A549 (cell line): ENCODE results near the gene MYO5C. TPM values are rescaled to one million over a fixed set of nuclear protein-coding genes. Genes with fewer than 3 reads are reported as not detected.

ENCODE experiments used
- ATAC-seq, 2 experiments: fragments of 200-7000 bp in 1 of 2; fragments of >200 bp in 1 of 2; cut with Nextera tagmentation in 1 of 2; cut with Tn5 transposase in 1 of 2; 3 replicates each; pipeline versions ENCODE4 v1.8.0 to v1.9.1; 2018 to 2020; ENCODE audit warnings: mild to moderate bottlenecking in 1 of 2, moderate library complexity in 1 of 2
- CTCF ChIA-PET: fragments of 300-600 bp; sonication (Branson Sonifier 250); formaldehyde crosslinking; extraction: SDS; loops from one replicate; lab custom pipeline; 2021; ENCODE audit warnings: antibody characterized with exemption, inconsistent platforms; lab: Yijun Ruan, JAX
- POLR2A ChIA-PET: fragments of 350-600 bp; formaldehyde crosslinking; extraction: SDS; loops from one replicate; lab custom pipeline; 2021; ENCODE audit warnings: antibody characterized with exemption, inconsistent platforms; lab: Yijun Ruan, JAX
- DNase-seq, 2 experiments: peaks; one replicate each; pipeline versions ENCODE4 v3.0.0 to v3.0.0-alpha.2; 2011 to 2016; ENCODE audit warnings: low read depth in 1 of 2, low spot score in 1 of 2
- FAIRE-seq: peaks from 2 replicates; lab custom pipeline; 2011; peaks lifted over from hg19 to GRCh38; lab: Jason Lieb, UNC
- H3K27ac ChIP-seq, 2 experiments: fragments of >200 bp; sonication (Bioruptor Twin); formaldehyde crosslinking; 3 replicates each; pipeline ENCODE4 v1.5.1; 2016 to 2017
- H3K4me1 ChIP-seq: fragments of >200 bp; sonication (Bioruptor Twin); formaldehyde crosslinking; 3 replicates; pipeline ENCODE4 v1.6.1; 2016
- H3K4me2 ChIP-seq: fragments of >200 bp; sonication (Bioruptor Twin); formaldehyde crosslinking; 3 replicates; pipeline ENCODE4 v1.6.1; 2016
- H3K4me3 ChIP-seq: fragments of >200 bp; sonication (Bioruptor Twin); formaldehyde crosslinking; 3 replicates; pipeline ENCODE4 v1.5.1; 2016
- H3K9me3 ChIP-seq: fragments of >200 bp; sonication (Bioruptor Twin); formaldehyde crosslinking; 3 replicates; pipeline ENCODE4 v1.6.1; 2016
- BHLHE40 ChIP-seq: IDR thresholded peaks from 2 replicates; pipeline ENCODE4 v1.6.1; 2012; ENCODE audit warnings: low read depth, low read length, inconsistent platforms
- CTCF ChIP-seq: fragments of >200 bp; sonication (Bioruptor Twin); formaldehyde crosslinking; IDR thresholded peaks from 3 replicates; pipeline ENCODE4 v1.5.1; 2016
- EHF ChIP-seq: fragments of 250-450 bp; sonication (Bioruptor Pico); IDR thresholded peaks from 2 replicates; pipeline ENCODE4 v1.5.0; 2020; ENCODE audit warnings: mild to moderate bottlenecking
- ESRRA ChIP-seq: fragments of 150-350 bp; IDR thresholded peaks from 2 replicates; pipeline ENCODE4 v1.6.1; 2014; ENCODE audit warnings: mild to moderate bottlenecking, low read length, borderline replicate concordance
- FOSL2 ChIP-seq, 2 experiments: fragments of 450-650 bp in 1 of 2; fragments of >200 bp in 1 of 2; sonication (Bioruptor Twin) in 1 of 2; formaldehyde crosslinking; IDR thresholded peaks; 2 replicates each; pipeline versions ENCODE4 v1.5.0 to v1.6.1; 2016 to 2020; ENCODE audit warnings: mild to moderate bottlenecking in 1 of 2, moderate library complexity in 1 of 2
- FOXS1 ChIP-seq: fragments of 250-450 bp; sonication (Bioruptor Pico); IDR thresholded peaks from 2 replicates; pipeline ENCODE4 v1.5.0; 2020; ENCODE audit warnings: mild to moderate bottlenecking, moderate library complexity
- HMGXB4 ChIP-seq: fragments of 250-450 bp; sonication (Bioruptor Pico); IDR thresholded peaks from 2 replicates; pipeline ENCODE4 v1.5.0; 2021; ENCODE audit warnings: mild to moderate bottlenecking, moderate library complexity, borderline replicate concordance
- HOXB13 ChIP-seq: fragments of 250-450 bp; sonication (Bioruptor Pico); IDR thresholded peaks from 2 replicates; pipeline ENCODE4 v1.5.0; 2020; ENCODE audit warnings: low read depth, mild to moderate bottlenecking, moderate library complexity
- KDM1A ChIP-seq: fragments of 200-600 bp; sonication (generic); IDR thresholded peaks from 2 replicates; pipeline ENCODE4 v1.6.1; 2016; ENCODE audit warnings: low read depth, mild to moderate bottlenecking
- MAX ChIP-seq: IDR thresholded peaks from 2 replicates; pipeline ENCODE4 v1.6.1; 2012
- MYC ChIP-seq: IDR thresholded peaks from 2 replicates; pipeline ENCODE4 v1.6.1; 2012; ENCODE audit warnings: mild to moderate bottlenecking, inconsistent platforms, low read length, improper control_type of control experiment, borderline replicate concordance
- NFE2L2 ChIP-seq: fragments of 150-350 bp; conservative IDR thresholded peaks from 2 replicates; pipeline ENCODE4 v1.6.1; 2014; ENCODE audit warnings: low read length
- RAD21 ChIP-seq, 2 experiments: fragments of >200 bp in 1 of 2; sonication (Bioruptor Twin) in 1 of 2; formaldehyde crosslinking in 1 of 2; IDR thresholded peaks in 1 of 2; conservative IDR thresholded peaks in 1 of 2; 2 replicates in 1 of 2; 3 replicates in 1 of 2; pipeline ENCODE4 v1.6.1; 2012 to 2018; ENCODE audit warnings: inconsistent platforms in 1 of 2
- RARB ChIP-seq: fragments of 250-450 bp; sonication (Bioruptor Pico); IDR thresholded peaks from 2 replicates; pipeline ENCODE4 v1.8.0; 2021; ENCODE audit warnings: mild to moderate bottlenecking, moderate library complexity
- RCOR1 ChIP-seq: fragments of 150-350 bp; IDR thresholded peaks from 2 replicates; pipeline ENCODE4 v1.6.1; 2014; ENCODE audit warnings: antibody characterized with exemption, low read length, low read depth
- RFX5 ChIP-seq: fragments of 450-650 bp; IDR thresholded peaks from 2 replicates; pipeline ENCODE4 v1.7.1; 2014; ENCODE audit warnings: antibody characterized with exemption, mild to moderate bottlenecking, moderate library complexity
- SMC3 ChIP-seq: fragments of >200 bp; sonication (Bioruptor Twin); formaldehyde crosslinking; IDR thresholded peaks from 3 replicates; pipeline ENCODE4 v1.6.1; 2018; ENCODE audit warnings: inconsistent platforms
- SREBF2 ChIP-seq: fragments of 450-650 bp; IDR thresholded peaks from 2 replicates; pipeline ENCODE4 v1.6.1; 2014; ENCODE audit warnings: mild to moderate bottlenecking, moderate library complexity
- TFCP2L1 ChIP-seq: fragments of 250-450 bp; sonication (Bioruptor Pico); IDR thresholded peaks from 2 replicates; pipeline ENCODE4 v1.5.0; 2021; ENCODE audit warnings: mild to moderate bottlenecking
- TP53 ChIP-seq: fragments of 250-450 bp; sonication (Bioruptor Pico); IDR thresholded peaks from 2 replicates; pipeline ENCODE4 v1.5.0; 2021; ENCODE audit warnings: mild to moderate bottlenecking, moderate library complexity
- USF2 ChIP-seq: fragments of 450-650 bp; IDR thresholded peaks from 2 replicates; pipeline ENCODE4 v1.6.1; 2014; ENCODE audit warnings: antibody characterized with exemption
- ZNF302 ChIP-seq: fragments of 250-450 bp; sonication (Bioruptor Pico); IDR thresholded peaks from 2 replicates; pipeline ENCODE4 v1.9.0; 2021; ENCODE audit warnings: inconsistent platforms, mild to moderate bottlenecking, moderate library complexity
- ZSCAN20 ChIP-seq: fragments of 250-450 bp; sonication (Bioruptor Pico); IDR thresholded peaks from 2 replicates; pipeline ENCODE4 v1.8.0; 2022; ENCODE audit warnings: mild to moderate bottlenecking, moderate library complexity
- WGBS: methylation state at CpG from one replicate; pipeline ENCODE4 v1.1.6; 2017; ENCODE audit errors: missing lambda C conversion rate; 5-methylcytosine and 5-hydroxymethylcytosine counted together
- polyA plus RNA-seq, 4 experiments: library from polyadenylated mRNA; depleted of rRNA in 3 of 4; stranded (reverse); fragments of >200 nt; fragmentation: RNase III in 1 of 4; extraction: RNeasy Plus Mini Kit Qiagen cat#74134 plus additional on column Dnase treatment in 1 of 4; gene quantifications; 2 replicates in 3 of 4; 3 replicates in 1 of 4; pipeline ENCODE4 v1.2.3, GENCODE V29; 2011 to 2017
- TF ChIP-seq, protein P1 (sequence below): fragments of 250-450 bp; sonication (Bioruptor Pico); IDR thresholded peaks from 2 replicates; pipeline ENCODE4 v1.5.0; 2020; ENCODE audit warnings: low read depth, mild to moderate bottlenecking, moderate library complexity
- TF ChIP-seq, protein P2 (sequence below): fragments of >200 bp; sonication (Bioruptor Twin); formaldehyde crosslinking; IDR thresholded peaks from 2 replicates; pipeline ENCODE4 v1.6.1; 2016

MYO5C gene
- polyA plus RNA-seq, 2 of the 4 experiments (the other 2 are of a cell fraction) = 6.2 to 27.6 TPM

- TF ChIP-seq, protein P1, sequence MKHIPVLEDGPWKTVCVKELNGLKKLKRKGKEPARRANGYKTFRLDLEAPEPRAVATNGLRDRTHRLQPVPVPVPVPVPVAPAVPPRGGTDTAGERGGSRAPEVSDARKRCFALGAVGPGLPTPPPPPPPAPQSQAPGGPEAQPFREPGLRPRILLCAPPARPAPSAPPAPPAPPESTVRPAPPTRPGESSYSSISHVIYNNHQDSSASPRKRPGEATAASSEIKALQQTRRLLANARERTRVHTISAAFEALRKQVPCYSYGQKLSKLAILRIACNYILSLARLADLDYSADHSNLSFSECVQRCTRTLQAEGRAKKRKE (CRISPR knock-in tag) = no peak
- TF ChIP-seq RCOR1 (no peak), KDM1A (no peak), ZNF302 (CRISPR knock-in tag) (no peak), RAD21 (conservative IDR thresholded peaks at IDR 0.05 in 1 of 2, IDR thresholded peaks at IDR 0.05 in 1 of 2) (no peak), MAX (no peak), USF2 (no peak), CTCF (no peak), FOXS1 (no peak), BHLHE40 (no peak), SREBF2 (no peak), EHF (CRISPR knock-in tag) (no peak), TFCP2L1 (no peak), TP53 (CRISPR knock-in tag) (no peak), SMC3 (no peak), ESRRA (no peak)
- DNase-seq (no peak), ATAC-seq (no peak), FAIRE-seq (no peak)
- H3K4me3 ChIP-seq = no peak overlapping the region
- 0 out of 3 replicates have a peak, but pooled peaks cover 4% of the 10 kb centered on the region for H3K4me1 ChIP-seq
- H3K9me3 ChIP-seq = no peaks in the 10 kb centered on the region
- H3K27ac ChIP-seq = no peak overlapping the region
- WGBS = 95% methylated on average over 4 of the region's 4 CpGs
- H3K4me2 ChIP-seq = no peak overlapping the region
- CTCF ChIA-PET = interaction anchor here (1.1 to 7.3 kb wide), 6 partner anchors 10 to 253 kb away, joined by 3 to 90 read pairs (median 6); partner anchors contain the start of gene LEO1
- POLR2A ChIA-PET = no interaction called here
These were observed 71.4 kb downstream of the MYO5C start for GRCh38 chr15:52224211-52224610.

DNA sequence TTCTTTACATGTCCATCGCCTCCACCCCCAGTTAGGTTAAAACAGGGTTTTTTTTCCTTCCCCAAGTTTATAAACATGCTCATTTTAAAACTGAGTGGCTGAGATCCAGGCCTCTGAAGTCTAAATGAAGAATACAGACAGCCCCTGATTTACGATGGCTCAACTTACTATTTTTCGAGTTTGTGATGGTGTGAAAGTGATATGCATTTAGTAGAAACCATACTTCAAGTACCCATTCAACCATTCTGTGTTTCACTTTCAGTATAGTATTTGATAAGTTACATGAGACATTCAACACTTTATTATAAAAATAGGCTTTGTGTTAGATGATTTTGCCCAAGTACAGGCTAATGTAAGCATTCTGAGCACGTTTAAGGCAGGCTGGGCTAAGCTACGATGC lies 73.9 kb downstream of the MYO5C start:
- no peak for TF ChIP-seq MYC
- no peak for TF ChIP-seq FOXS1
- TF ChIP-seq, protein P2, sequence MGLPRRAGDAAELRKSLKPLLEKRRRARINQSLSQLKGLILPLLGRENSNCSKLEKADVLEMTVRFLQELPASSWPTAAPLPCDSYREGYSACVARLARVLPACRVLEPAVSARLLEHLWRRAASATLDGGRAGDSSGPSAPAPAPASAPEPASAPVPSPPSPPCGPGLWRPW = no peak
- TF ChIP-seq ZSCAN20 = no peak
- TF ChIP-seq USF2 = no peak
- TF ChIP-seq ZNF302 (CRISPR knock-in tag) = no peak
- no peak for TF ChIP-seq HMGXB4 (CRISPR knock-in tag)
- no peak for TF ChIP-seq BHLHE40
- no peak for TF ChIP-seq CTCF
- no peak for TF ChIP-seq NFE2L2
- no peak for TF ChIP-seq RFX5
- TF ChIP-seq FOSL2 (IDR thresholded peaks at IDR 0.05) = no peak
- no peak for TF ChIP-seq FOSL2 (CRISPR knock-in tag; IDR thresholded peaks at IDR 0.05)
- TF ChIP-seq RARB (CRISPR knock-in tag) = no peak
- no peak for TF ChIP-seq HOXB13 (CRISPR knock-in tag)
- Histone ChIP-seq H3K4me3 (no peak overlapping the region), H3K4me2 (no peak overlapping the region), H3K9me3 (no peaks in the 10 kb centered on the region), H3K4me1 (no peaks in the 10 kb centered on the region), H3K27ac (no peak overlapping the region)
- ChIA-PET CTCF (interaction anchor here (0.7 to 0.8 kb wide), 2 partner anchors 14 to 35 kb away, joined by 3 to 4 read pairs; no protein-coding TSS in a partner anchor), POLR2A (no interaction called here)
- ATAC-seq = no peak
- FAIRE-seq = no peak
- WGBS = 93% methylated on average over 5 of the region's 5 CpGs
- no peak for DNase-seq
